ENCODE data around the gene CYP4X1.

DNA sequence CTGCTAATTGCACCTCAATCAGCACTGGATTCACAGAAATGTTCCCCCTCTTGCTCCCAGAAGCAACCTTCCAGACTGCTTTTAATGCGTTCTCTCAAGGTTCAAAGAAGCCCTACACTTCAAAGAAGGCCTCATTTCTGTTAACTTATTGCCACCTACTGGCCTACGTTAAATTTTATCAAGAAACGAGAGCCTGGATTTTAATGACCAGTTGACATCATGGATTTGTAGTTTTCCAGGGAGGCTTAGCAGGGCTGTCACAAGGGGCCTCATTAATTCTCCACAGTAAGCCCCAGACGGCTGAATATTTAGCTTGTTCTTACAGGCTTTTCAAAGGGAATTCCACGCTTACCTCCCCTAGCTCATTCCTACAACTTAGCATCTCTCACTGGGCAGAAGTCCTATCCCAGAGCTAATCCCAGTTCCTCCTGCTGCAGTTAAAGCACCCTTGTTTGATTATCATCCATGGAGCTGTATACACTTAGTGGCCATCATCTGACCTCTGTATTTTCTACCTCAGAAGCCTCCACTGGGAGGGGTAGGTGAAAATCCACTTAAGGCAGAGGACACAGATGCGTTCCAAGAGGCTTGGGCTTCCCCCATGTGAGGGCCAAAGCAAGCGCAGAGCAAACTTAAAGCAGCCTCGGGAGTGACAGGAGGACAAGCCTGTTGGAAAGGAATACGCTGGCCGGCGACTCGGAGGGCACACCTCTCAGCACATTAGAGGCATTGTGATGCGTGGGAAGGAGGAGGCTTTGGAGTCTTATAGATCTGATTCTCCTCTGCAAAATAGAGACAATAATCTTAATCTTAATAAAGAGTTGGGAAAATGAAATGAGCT lies 32.2 kb upstream of the CYP4X1 start:
- TF ChIP-seq POLR2AphosphoS5 (IDR thresholded peaks at IDR 0.05; ENCODE audit: low read depth, low read length) (no peak), PAX5 (IDR thresholded peaks at IDR 0.05; ENCODE audit: insufficient read depth, low read length, severe bottlenecking) (no peak), POLR2A (IDR thresholded peaks at IDR 0.05; ENCODE audit: low read depth, low read length) (no peak), TAF1 (IDR thresholded peaks at IDR 0.05; ENCODE audit: low read depth, low read length) (no peak)

All from GM12891 (cell line).